Common myeloid progenitor, CD34-positive (primary cell): ENCODE results near the gene ANGPT4.
A peak's percentile ranks its signal among the peaks of the same experiment; 100 is the strongest.

Experiments
- CTCF ChIA-PET: fragments of 350-600 bp; sonication (Branson Sonifier 250); formaldehyde crosslinking; loops from one replicate; lab custom pipeline; 2021; ENCODE audit warnings: antibody characterized with exemption; lab: Charles Lee
- POLR2A ChIA-PET: fragments of 350-600 bp; sonication (Branson Sonifier 250); formaldehyde crosslinking; loops from one replicate; lab custom pipeline; 2021; ENCODE audit warnings: antibody characterized with exemption; lab: Charles Lee
- DNase-seq, 3 donors: peaks; one replicate each; pipeline versions ENCODE4 v3.0.0 to v3.0.0-alpha.2; 2013
- H3K27ac ChIP-seq, 2 experiments: 1 replicate in 1 of 2; 2 replicates in 1 of 2; pipeline ENCODE4 v1.7.0; 2013; ENCODE audit warnings: inconsistent platforms in 2 of 2, low read length in 2 of 2, mild to moderate bottlenecking in 2 of 2, low read depth in 1 of 2, moderate library complexity in 1 of 2; ENCODE audit not compliant: severe bottlenecking in 2 of 2, insufficient read depth in 1 of 2, poor library complexity in 1 of 2
- H3K27me3 ChIP-seq, 5 experiments: replicated peaks in 2 of 5; 1 replicate in 3 of 5; 2 replicates in 2 of 5; pipeline versions ENCODE4 v1.6.1 to v1.7.0; 2013; ENCODE audit warnings: low read length in 4 of 5, mild to moderate bottlenecking in 2 of 5, moderate library complexity in 2 of 5, inconsistent platforms in 1 of 5; ENCODE audit not compliant: insufficient read depth in 5 of 5, control insufficient read depth in 4 of 5
- H3K36me3 ChIP-seq, 4 experiments: 1 replicate in 2 of 4; 2 replicates in 2 of 4; pipeline versions ENCODE4 v1.6.1 to v1.7.0; 2013; ENCODE audit warnings: low read length in 3 of 4, control low read depth in 1 of 4, mild to moderate bottlenecking in 1 of 4; ENCODE audit not compliant: control insufficient read depth in 4 of 4, insufficient read depth in 4 of 4
- H3K4me1 ChIP-seq, 4 experiments: 1 replicate in 3 of 4; 2 replicates in 1 of 4; pipeline versions ENCODE4 v1.6.1 to v1.7.1; 2013; ENCODE audit warnings: low read length in 3 of 4, mild to moderate bottlenecking in 3 of 4, control low read depth in 1 of 4, inconsistent platforms in 1 of 4, moderate library complexity in 1 of 4; ENCODE audit not compliant: control insufficient read depth in 4 of 4, insufficient read depth in 4 of 4; ENCODE audit errors: control extremely low read depth in 1 of 4
- H3K4me3 ChIP-seq, 7 experiments: 1 replicate in 4 of 7; 2 replicates in 3 of 7; pipeline versions ENCODE4 v1.5.1 to v1.7.0; 2013; ENCODE audit warnings: mild to moderate bottlenecking in 7 of 7, low read length in 6 of 7, moderate library complexity in 6 of 7, inconsistent platforms in 2 of 7, low read depth in 2 of 7, control low read depth in 1 of 7; ENCODE audit not compliant: insufficient read depth in 4 of 7, control insufficient read depth in 1 of 7; ENCODE audit errors: extremely low read depth in 1 of 7
- H3K9me3 ChIP-seq, 5 experiments: 1 replicate in 4 of 5; 2 replicates in 1 of 5; pipeline versions ENCODE4 v1.6.1 to v1.7.1; 2013; ENCODE audit warnings: low read length in 4 of 5, mild to moderate bottlenecking in 2 of 5, inconsistent platforms in 1 of 5, low read depth in 1 of 5, moderate library complexity in 1 of 5; ENCODE audit not compliant: control insufficient read depth in 4 of 5, insufficient read depth in 2 of 5; ENCODE audit errors: control extremely low read depth in 1 of 5
- WGBS: methylation state at CpG from one replicate; pipeline ENCODE4 v1.1.5; 2013; ENCODE audit not compliant: insufficient coverage; 5-methylcytosine and 5-hydroxymethylcytosine counted together

The ANGPT4 gene

DNA sequence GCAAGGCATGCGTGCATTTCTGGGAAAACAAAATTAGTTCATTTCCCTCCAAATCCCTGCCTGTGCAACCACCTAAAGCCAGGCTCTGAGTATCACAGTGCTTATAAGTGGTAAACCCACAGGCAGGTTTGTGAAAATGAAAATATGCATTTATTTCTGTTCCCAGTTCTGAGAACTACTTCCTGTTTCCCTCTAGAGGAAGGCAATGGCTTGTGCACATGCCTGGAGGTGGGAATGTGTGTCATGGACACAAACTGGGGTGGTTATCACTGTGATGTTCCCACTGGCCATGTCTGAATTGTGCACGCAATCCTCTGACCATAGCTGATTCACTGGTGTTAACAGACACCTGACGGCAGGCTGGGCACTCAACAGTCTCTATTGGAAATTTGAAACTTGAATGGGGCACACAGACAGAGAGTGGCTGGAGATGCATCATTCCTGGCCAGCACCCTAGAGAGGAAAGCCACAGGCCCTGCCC, 56.3 kb downstream of the ANGPT4 start:
- CTCF ChIA-PET = interaction anchor here (1.5 to 1.6 kb wide), 2 partner anchors 13 to 27 kb away, joined by 4 to 7 read pairs; partner anchors contain the start of gene FAM110A
- Histone ChIP-seq H3K9me3 (no peaks in the 10 kb centered on the region), H3K27ac (no peak overlapping the region)

DNA sequence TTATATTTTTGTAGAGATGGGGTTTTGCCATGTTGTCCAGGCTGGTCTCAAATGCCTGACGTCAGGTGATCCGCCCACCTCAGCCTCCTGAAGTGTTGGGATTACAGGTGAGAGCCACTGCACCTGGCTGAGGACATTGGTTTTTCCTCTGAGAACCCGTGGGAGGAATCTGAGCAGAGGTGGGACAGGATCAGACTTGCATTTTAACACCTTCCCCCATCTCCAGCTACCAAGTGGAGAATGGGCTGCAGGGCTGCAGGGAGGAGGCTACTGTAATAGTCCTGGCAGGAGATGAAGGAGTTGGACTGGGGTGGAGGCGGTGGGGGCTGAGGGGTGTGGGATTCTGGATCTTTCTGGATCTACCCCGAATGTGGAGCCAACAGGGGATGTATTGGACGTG, 58.1 kb downstream of the ANGPT4 start:
- CTCF ChIA-PET = interaction anchor here (1.0 kb wide), 1 partner anchor 41 kb away, joined by 3 read pairs; no protein-coding TSS in a partner anchor

More for the DNA sequence above, 56.3 kb downstream of the ANGPT4 start:
- Histone ChIP-seq H3K36me3 (peaks cover 0 to 4% (median 0%) of the 10 kb centered on the region in 4 experiments), H3K4me1 (peaks cover 7 to 39% (median 30%) of the 10 kb centered on the region in 4 experiments), H3K4me3 (no peak overlapping the region), H3K27me3 (no peaks in the 10 kb centered on the region)
- no peak for DNase-seq
- POLR2A ChIA-PET = no interaction called here
- WGBS = 62% methylated on average over 3 of the region's 3 CpGs

DNA sequence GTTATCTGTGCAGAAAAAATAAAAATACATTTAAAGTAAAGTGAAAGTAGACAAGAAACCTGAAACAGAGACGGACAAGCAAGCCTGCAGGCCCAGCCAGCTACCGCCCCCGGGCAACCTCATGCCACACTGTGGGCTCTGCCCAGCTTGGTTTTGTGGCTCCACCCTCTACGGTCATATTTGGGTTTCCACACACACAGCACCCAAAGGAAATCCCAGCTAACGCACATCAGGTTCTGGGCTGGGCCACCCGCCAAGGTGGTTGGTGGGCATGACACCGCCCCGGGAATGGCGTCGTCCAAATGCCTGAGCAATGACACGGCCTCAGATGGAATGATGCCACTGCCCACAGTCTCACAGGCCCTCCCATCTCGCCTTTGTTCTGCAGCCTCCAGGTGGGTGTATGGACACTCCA, 59.8 kb downstream of the ANGPT4 start:
- peak overlapping the region in 2 of 7 experiments; percentile 38 to 43 for H3K4me3 ChIP-seq
- ChIA-PET CTCF (interaction anchor here (1.3 kb wide), 1 partner anchor 9 kb away, joined by 4 read pairs; no protein-coding TSS in a partner anchor), POLR2A (interaction anchor here (1.0 kb wide), 1 partner anchor 18 kb away, joined by 3 read pairs; no protein-coding TSS in a partner anchor)
- H3K9me3 ChIP-seq = no peaks in the 10 kb centered on the region
- no peaks in the 10 kb centered on the region for H3K27me3 ChIP-seq
- DNase-seq = peak in 2 of 3 donors; percentile 67 to 74
- 16% methylated on average over 10 of the region's 12 CpGs for WGBS
- peaks cover 0 to 6% (median 0%) of the 10 kb centered on the region in 4 experiments for H3K36me3 ChIP-seq
- H3K27ac ChIP-seq = no peak overlapping the region
- H3K4me1 ChIP-seq = peaks cover 7 to 50% (median 41%) of the 10 kb centered on the region in 4 experiments

More for the DNA sequence above, 58.1 kb downstream of the ANGPT4 start:
- no peaks in the 10 kb centered on the region for H3K27me3 ChIP-seq
- WGBS = 100% methylated on average over 4 of the region's 6 CpGs
- no peak overlapping the region for H3K27ac ChIP-seq
- H3K4me3 ChIP-seq = no peak overlapping the region
- no peak for DNase-seq
- no peaks in the 10 kb centered on the region for H3K9me3 ChIP-seq
- peaks cover 0 to 4% (median 0%) of the 10 kb centered on the region in 4 experiments for H3K36me3 ChIP-seq
- H3K4me1 ChIP-seq = peaks cover 7 to 50% (median 41%) of the 10 kb centered on the region in 4 experiments
- POLR2A ChIA-PET = no interaction called here

DNA sequence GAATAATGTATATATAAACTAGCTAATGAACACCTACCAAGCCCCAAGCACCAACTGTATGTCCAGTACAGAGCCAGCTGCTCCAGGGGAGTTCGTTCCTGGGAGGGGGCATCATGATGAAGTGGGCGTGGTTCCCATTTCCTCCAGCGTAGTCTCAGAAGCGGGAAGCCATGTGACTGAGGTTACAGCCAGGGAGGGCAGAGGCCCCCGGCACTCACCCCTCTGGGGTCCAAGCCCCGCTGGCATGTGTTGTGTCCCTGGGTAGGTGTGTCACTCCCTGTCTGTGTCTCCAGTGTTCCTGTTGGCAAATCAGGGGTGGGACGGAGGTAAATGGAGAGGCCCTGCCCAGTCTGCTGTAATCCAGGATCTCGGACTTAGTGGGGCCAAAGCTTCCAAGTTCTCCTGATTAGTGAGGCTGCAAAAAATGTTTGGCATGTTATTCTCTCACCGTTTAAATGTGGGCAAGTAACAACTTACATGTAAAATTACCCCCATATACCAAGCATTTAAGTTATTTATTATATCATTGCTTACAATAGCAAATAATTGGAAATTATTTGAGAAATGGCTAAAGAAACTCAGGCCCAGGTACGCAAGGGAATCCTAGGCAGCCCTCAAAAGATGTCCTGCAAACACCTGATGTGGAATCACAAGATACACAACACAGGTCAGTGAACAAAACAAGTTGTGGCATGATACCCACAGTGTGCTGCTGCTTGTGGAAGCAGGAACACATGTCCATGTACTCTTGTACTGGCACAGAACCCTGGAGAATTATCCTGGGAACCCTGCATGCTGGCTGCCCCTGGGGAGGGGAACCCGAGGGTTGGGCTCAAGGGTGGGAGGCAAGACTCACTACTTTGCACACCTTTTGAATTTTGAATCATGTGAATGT, 60.4 kb downstream of the ANGPT4 start:
- CTCF ChIA-PET = interaction anchor here (0.6 to 1.7 kb wide), 7 partner anchors 9 to 102 kb away, joined by 3 to 5 read pairs (median 3); no protein-coding TSS in a partner anchor
- H3K27me3 ChIP-seq = no peaks in the 10 kb centered on the region
- no peaks in the 10 kb centered on the region for H3K9me3 ChIP-seq
- no peak overlapping the region for H3K27ac ChIP-seq
- DNase-seq = peak in 2 of 3 donors; percentile 55 to 59
- 11% methylated on average over 7 of the region's 11 CpGs for WGBS
- peaks cover 0 to 8% (median 1%) of the 10 kb centered on the region in 4 experiments for H3K36me3 ChIP-seq
- H3K4me1 ChIP-seq = peaks cover 7 to 50% (median 41%) of the 10 kb centered on the region in 4 experiments
- peak overlapping the region in 3 of 7 experiments; percentile 2 to 43 (median 38) for H3K4me3 ChIP-seq
- POLR2A ChIA-PET = interaction anchor here (1.0 to 1.1 kb wide), 2 partner anchors 12 to 18 kb away, joined by 3 read pairs; no protein-coding TSS in a partner anchor

DNA sequence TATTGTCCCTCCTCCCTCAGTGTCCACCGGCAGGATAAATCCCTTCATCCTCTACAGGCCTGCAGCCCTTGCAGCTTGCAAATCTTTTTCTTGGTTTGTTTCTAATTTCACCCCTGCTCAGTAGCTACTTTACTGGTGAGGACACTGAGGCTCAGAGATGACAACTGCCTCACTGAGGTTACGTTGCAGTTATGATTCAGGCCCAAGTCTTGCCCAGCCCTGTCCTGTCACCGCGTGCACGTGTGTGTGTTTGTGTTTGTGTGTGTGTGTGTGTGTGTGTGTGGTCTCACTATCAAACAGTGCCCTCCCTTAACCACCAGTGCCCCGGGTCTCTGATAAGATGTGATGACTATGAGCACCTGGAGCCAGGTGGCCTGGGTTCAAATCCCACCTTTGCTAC, 61.5 kb downstream of the ANGPT4 start:
- no peaks in the 10 kb centered on the region for H3K27me3 ChIP-seq
- H3K9me3 ChIP-seq = no peaks in the 10 kb centered on the region
- ChIA-PET POLR2A (interaction anchor here (0.5 to 1.1 kb wide), 2 partner anchors 9 to 10 kb away, joined by 3 read pairs; no protein-coding TSS in a partner anchor), CTCF (interaction anchor here (0.9 to 1.8 kb wide), 5 partner anchors 8 to 103 kb away, joined by 3 to 7 read pairs (median 4); no protein-coding TSS in a partner anchor)
- peaks cover 7 to 44% (median 34%) of the 10 kb centered on the region in 4 experiments for H3K4me1 ChIP-seq
- 82% methylated on average over 2 of the region's 6 CpGs for WGBS
- no peak overlapping the region for H3K4me3 ChIP-seq
- DNase-seq = peak in 1 of 3 donors; percentile 19
- no peak overlapping the region for H3K27ac ChIP-seq
- H3K36me3 ChIP-seq = peaks cover 0 to 11% (median 1%) of the 10 kb centered on the region in 4 experiments

DNA sequence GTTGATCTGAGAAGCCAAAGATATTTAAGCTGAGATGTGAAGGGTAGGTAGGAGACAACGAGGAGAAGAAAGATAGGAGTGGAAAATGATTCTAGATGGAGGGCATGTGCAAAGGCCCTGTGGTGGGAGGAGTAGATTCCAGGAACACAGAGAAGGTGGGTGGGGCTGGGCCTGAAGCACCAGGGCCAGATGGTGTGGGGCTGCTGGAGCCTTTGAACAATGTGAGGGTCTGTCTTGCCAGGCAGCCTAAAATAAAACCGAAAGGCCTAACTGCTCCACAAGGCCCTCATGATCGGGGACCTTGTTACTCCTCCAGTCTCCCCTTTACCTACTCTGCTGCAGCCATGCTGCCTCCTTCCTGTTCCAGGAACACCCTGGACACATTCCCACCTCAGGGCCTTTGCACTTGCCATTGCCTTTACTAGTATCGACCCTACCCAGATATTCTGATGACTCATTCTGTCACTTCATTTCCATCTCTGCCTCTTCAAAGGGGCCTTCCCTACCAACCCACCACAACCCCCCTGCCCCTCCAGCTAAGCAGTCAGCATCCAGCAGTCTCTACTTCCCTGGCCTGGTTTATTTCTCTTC, 62.6 kb downstream of the ANGPT4 start:
- Histone ChIP-seq H3K36me3 (peaks cover 0 to 11% (median 1%) of the 10 kb centered on the region in 4 experiments), H3K4me3 (no peak overlapping the region), H3K4me1 (peaks cover 7 to 35% (median 32%) of the 10 kb centered on the region in 4 experiments), H3K27ac (no peak overlapping the region), H3K9me3 (no peaks in the 10 kb centered on the region), H3K27me3 (no peaks in the 10 kb centered on the region)
- ChIA-PET CTCF (interaction anchor here (0.7 to 1.8 kb wide), 2 partner anchors 14 to 16 kb away, joined by 3 to 7 read pairs; no protein-coding TSS in a partner anchor), POLR2A (no interaction called here)
- WGBS = 92% methylated on average over 4 of the region's 4 CpGs
- DNase-seq = peak in 2 of 3 donors; percentile 39 to 46
